HepG2 (cell line): ENCODE data around the gene LRRC17. TPM values are rescaled to one million over a fixed set of nuclear protein-coding genes. Genes with fewer than 3 reads are reported as not detected.

Experiments used
- AKAP8 ChIP-seq: sonication (generic); formaldehyde crosslinking; IDR thresholded peaks from 2 replicates; pipeline ENCODE4 v1.5.1; 2020; ENCODE audit warnings: mild to moderate bottlenecking, missing genetic modification reagents
- ATF2 ChIP-seq: sonication (generic); formaldehyde crosslinking; IDR thresholded peaks from 2 replicates; pipeline ENCODE4 v1.4.0; 2020; ENCODE audit warnings: missing genetic modification reagents
- ELF1 ChIP-seq: sonication (generic); formaldehyde crosslinking; IDR thresholded peaks from 2 replicates; pipeline ENCODE4 v1.4.0; 2020; ENCODE audit warnings: missing genetic modification reagents
- MIER2 ChIP-seq: IDR thresholded peaks from 2 replicates; pipeline ENCODE4 v1.6.1; 2016; ENCODE audit warnings: missing biosample characterization, missing genetic modification reagents
- NR2F2 ChIP-seq: IDR thresholded peaks from 2 replicates; pipeline ENCODE4 v1.6.1; 2012; ENCODE audit warnings: low read depth, inconsistent platforms, borderline replicate concordance
- PAXIP1 ChIP-seq: sonication (generic); formaldehyde crosslinking; conservative IDR thresholded peaks from 2 replicates; pipeline ENCODE4 v1.4.0; 2020; ENCODE audit warnings: mild to moderate bottlenecking, missing genetic modification reagents, moderate library complexity
- PHF5A ChIP-seq: IDR thresholded peaks from one replicate; pipeline ENCODE4 v1.6.1; 2018; ENCODE audit warnings: low read depth, missing genetic modification reagents; ENCODE audit not compliant: unreplicated experiment
- RBFOX2 ChIP-seq: fragments of 200-400 bp; formaldehyde crosslinking; IDR thresholded peaks from 2 replicates; pipeline ENCODE4 v1.6.1; 2017; ENCODE audit warnings: low read depth, mild to moderate bottlenecking, low read length
- RORA ChIP-seq: sonication (generic); formaldehyde crosslinking; IDR thresholded peaks from 2 replicates; pipeline ENCODE4 v1.5.0; 2020; ENCODE audit warnings: mild to moderate bottlenecking, missing genetic modification reagents, moderate library complexity
- SOX13 ChIP-seq, 3 experiments: fragments of 450-650 bp in 1 of 3; sonication (generic) in 1 of 3; formaldehyde crosslinking in 1 of 3; IDR thresholded peaks in 2 of 3; conservative IDR thresholded peaks in 1 of 3; 2 replicates each; pipeline versions ENCODE4 v1.5.0 to v1.6.1; 2016 to 2020; ENCODE audit warnings: antibody characterized with exemption in 1 of 3, mild to moderate bottlenecking in 1 of 3, missing compliant biosample characterization in 1 of 3, missing genetic modification reagents in 1 of 3, moderate library complexity in 1 of 3
- STAT5B ChIP-seq: sonication (generic); formaldehyde crosslinking; IDR thresholded peaks from 2 replicates; pipeline ENCODE4 v1.4.0; 2020; ENCODE audit warnings: missing genetic modification reagents
- ZKSCAN5 ChIP-seq: sonication (generic); formaldehyde crosslinking; IDR thresholded peaks from 2 replicates; pipeline ENCODE4 v1.5.1; 2020; ENCODE audit warnings: mild to moderate bottlenecking, missing genetic modification reagents
- ZKSCAN8 ChIP-seq: IDR thresholded peaks from 2 replicates; pipeline ENCODE4 v1.6.1; 2016; ENCODE audit warnings: borderline replicate concordance, missing genetic modification reagents, missing compliant biosample characterization
- ZNF337 ChIP-seq: sonication (generic); formaldehyde crosslinking; IDR thresholded peaks from 2 replicates; pipeline ENCODE4 v1.5.1; 2020; ENCODE audit warnings: missing genetic modification reagents, low read depth, mild to moderate bottlenecking, borderline replicate concordance
- ZNF350 ChIP-seq: sonication (generic); formaldehyde crosslinking; IDR thresholded peaks from 2 replicates; pipeline ENCODE4 v1.4.0; 2020; ENCODE audit warnings: mild to moderate bottlenecking, low read depth, missing genetic modification reagents, borderline replicate concordance
- ZNF790 ChIP-seq: sonication (generic); formaldehyde crosslinking; IDR thresholded peaks from 2 replicates; pipeline ENCODE4 v1.8.0; 2022; ENCODE audit warnings: missing genetic modification reagents, mild to moderate bottlenecking, borderline replicate concordance
- polyA plus RNA-seq, 8 experiments: library from polyadenylated mRNA; depleted of rRNA in 3 of 8; stranded (reverse) in 7 of 8; unstranded in 1 of 8; fragments of >200 nt; fragmentation: Illumina TruSeq in 4 of 8; extraction: Trizol in 4 of 8; gene quantifications; 2 replicates each; pipeline versions ENCODE4 v1.2.1 to v1.2.3, GENCODE V29; 2011 to 2016; ENCODE audit warnings: low read depth in 4 of 8, missing spikeins in 1 of 8, mixed read lengths in 1 of 8; ENCODE audit not compliant: insufficient read depth in 1 of 8
- total RNA-seq, 5 experiments: library from RNA; depleted of rRNA; stranded (reverse); fragments of >200 nt; fragmentation: Illumina TruSeq; extraction: Trizol; gene quantifications; 2 replicates each; pipeline ENCODE4 v1.2.3, GENCODE V29; 2016; ENCODE audit warnings: low read depth in 1 of 5

Gene LRRC17
- total and polyA plus RNA-seq, 2 of the 13 experiments (the other 11 are each of a cell fraction or from before 2014, with no cell fraction given), result 0.20 to 0.66 TPM

- TF ChIP-seq RBFOX2 (no peak), MIER2 (CRISPR knock-in tag) (no peak), STAT5B (CRISPR knock-in tag) (no peak), RORA (no peak), AKAP8 (no peak), PHF5A (no peak), ZNF337 (no peak), ZKSCAN8 (CRISPR knock-in tag) (no peak), ATF2 (no peak), ZKSCAN5 (CRISPR knock-in tag) (no peak), NR2F2 (no peak), ELF1 (CRISPR knock-in tag) (no peak), PAXIP1 (peak; percentile 88), ZNF790 (CRISPR knock-in tag) (no peak), ZNF350 (CRISPR knock-in tag) (no peak), SOX13 (IDR thresholded peaks at IDR 0.05) (no peak), SOX13 (CRISPR knock-in tag; conservative IDR thresholded peaks at IDR 0.05 in 1 of 2, IDR thresholded peaks at IDR 0.05 in 1 of 2) (peak in 1 of 2 experiments; percentile 50; a peak in 1 of 4 replicates)
Measured at GRCh38 chr7:102869195-102869594, 43.6 kb upstream of the LRRC17 start (continued).
